HEK293 (cell line): Measurements from ENCODE around the gene SHISAL2A.

Experiments
- EGR2 ChIP-seq: fragments of 450-650 bp; formaldehyde crosslinking; IDR thresholded peaks from 2 replicates; pipeline ENCODE4 v1.5.1; 2016; ENCODE audit warnings: low read depth, missing biosample characterization, missing genetic modification characterization
- ZNF112 ChIP-seq: fragments of 450-650 bp; formaldehyde crosslinking; IDR thresholded peaks from 2 replicates; pipeline ENCODE4 v1.5.0; 2017; ENCODE audit warnings: missing biosample characterization, missing genetic modification characterization
- ZNF121 ChIP-seq: fragments of 450-650 bp; formaldehyde crosslinking; IDR thresholded peaks from 2 replicates; pipeline ENCODE4 v1.5.1; 2016; ENCODE audit warnings: missing biosample characterization, missing genetic modification characterization
- ZNF146 ChIP-seq: fragments of 450-650 bp; formaldehyde crosslinking; IDR thresholded peaks from 2 replicates; pipeline ENCODE4 v1.5.1; 2016; ENCODE audit warnings: missing biosample characterization, missing genetic modification characterization
- ZNF157 ChIP-seq: fragments of 450-650 bp; formaldehyde crosslinking; IDR thresholded peaks from 2 replicates; pipeline ENCODE4 v1.5.1; 2016; ENCODE audit warnings: missing biosample characterization, missing genetic modification characterization
- ZNF274 ChIP-seq, 2 experiments: fragments of 200-500 bp in 1 of 2; fragments of 450-650 bp in 1 of 2; sonication (Bioruptor generic) in 1 of 2; formaldehyde crosslinking in 1 of 2; IDR thresholded peaks; 2 replicates each; pipeline versions ENCODE4 v1.5.1 to v1.6.1; 2014 to 2016; ENCODE audit warnings: borderline replicate concordance in 1 of 2, inconsistent platforms in 1 of 2, low read length in 1 of 2, missing biosample characterization in 1 of 2, missing genetic modification characterization in 1 of 2
- TF ChIP-seq, protein P1 (sequence below): fragments of 450-650 bp; formaldehyde crosslinking; IDR thresholded peaks from 2 replicates; pipeline ENCODE4 v1.5.1; 2016; ENCODE audit warnings: missing biosample characterization, missing genetic modification characterization
- TF ChIP-seq, protein P2 (sequence below): fragments of 450-650 bp; formaldehyde crosslinking; IDR thresholded peaks from 2 replicates; pipeline ENCODE4 v1.5.1; 2016; ENCODE audit warnings: missing biosample characterization, missing genetic modification characterization

DNA sequence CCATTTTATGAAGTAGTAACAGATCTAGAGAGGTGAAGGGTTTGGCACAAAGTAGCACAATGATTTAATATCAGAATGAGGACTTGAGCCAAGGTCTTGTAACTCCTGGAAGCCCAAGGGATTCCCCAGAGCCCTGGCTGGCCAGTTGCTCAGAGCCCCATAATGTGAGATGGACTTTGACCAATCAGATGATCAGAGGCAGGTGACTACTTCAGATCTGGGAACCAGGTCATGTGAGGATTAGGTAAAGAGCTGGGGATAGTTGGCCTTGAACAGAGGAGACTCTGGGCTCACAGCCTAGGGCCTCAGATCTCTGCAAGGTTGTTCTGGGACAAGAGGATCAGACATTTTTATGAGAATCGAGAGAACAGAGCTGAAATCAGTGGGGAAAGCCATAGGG lies 18.9 kb downstream of the SHISAL2A start:
- TF ChIP-seq ZNF121 (tag by site-specific recombination) (no peak), ZNF157 (tag by site-specific recombination) (no peak), ZNF274 (IDR thresholded peaks at IDR 0.05; ENCODE audit: low read length) (no peak), ZNF274 (tag by site-specific recombination; IDR thresholded peaks at IDR 0.05; ENCODE audit: borderline replicate concordance) (no peak), ZNF146 (tag by site-specific recombination) (no peak), EGR2 (tag by site-specific recombination) (no peak), ZNF112 (tag by site-specific recombination) (no peak)
- TF ChIP-seq, protein P1, sequence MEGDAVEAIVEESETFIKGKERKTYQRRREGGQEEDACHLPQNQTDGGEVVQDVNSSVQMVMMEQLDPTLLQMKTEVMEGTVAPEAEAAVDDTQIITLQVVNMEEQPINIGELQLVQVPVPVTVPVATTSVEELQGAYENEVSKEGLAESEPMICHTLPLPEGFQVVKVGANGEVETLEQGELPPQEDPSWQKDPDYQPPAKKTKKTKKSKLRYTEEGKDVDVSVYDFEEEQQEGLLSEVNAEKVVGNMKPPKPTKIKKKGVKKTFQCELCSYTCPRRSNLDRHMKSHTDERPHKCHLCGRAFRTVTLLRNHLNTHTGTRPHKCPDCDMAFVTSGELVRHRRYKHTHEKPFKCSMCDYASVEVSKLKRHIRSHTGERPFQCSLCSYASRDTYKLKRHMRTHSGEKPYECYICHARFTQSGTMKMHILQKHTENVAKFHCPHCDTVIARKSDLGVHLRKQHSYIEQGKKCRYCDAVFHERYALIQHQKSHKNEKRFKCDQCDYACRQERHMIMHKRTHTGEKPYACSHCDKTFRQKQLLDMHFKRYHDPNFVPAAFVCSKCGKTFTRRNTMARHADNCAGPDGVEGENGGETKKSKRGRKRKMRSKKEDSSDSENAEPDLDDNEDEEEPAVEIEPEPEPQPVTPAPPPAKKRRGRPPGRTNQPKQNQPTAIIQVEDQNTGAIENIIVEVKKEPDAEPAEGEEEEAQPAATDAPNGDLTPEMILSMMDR (tag by site-specific recombination), result no peak
- TF ChIP-seq, protein P2, sequence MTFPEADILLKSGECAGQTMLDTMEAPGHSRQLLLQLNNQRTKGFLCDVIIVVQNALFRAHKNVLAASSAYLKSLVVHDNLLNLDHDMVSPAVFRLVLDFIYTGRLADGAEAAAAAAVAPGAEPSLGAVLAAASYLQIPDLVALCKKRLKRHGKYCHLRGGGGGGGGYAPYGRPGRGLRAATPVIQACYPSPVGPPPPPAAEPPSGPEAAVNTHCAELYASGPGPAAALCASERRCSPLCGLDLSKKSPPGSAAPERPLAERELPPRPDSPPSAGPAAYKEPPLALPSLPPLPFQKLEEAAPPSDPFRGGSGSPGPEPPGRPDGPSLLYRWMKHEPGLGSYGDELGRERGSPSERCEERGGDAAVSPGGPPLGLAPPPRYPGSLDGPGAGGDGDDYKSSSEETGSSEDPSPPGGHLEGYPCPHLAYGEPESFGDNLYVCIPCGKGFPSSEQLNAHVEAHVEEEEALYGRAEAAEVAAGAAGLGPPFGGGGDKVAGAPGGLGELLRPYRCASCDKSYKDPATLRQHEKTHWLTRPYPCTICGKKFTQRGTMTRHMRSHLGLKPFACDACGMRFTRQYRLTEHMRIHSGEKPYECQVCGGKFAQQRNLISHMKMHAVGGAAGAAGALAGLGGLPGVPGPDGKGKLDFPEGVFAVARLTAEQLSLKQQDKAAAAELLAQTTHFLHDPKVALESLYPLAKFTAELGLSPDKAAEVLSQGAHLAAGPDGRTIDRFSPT (tag by site-specific recombination), result no peak
